ENCODE data around the gene SLC46A1.

- no peak for TF ChIP-seq CTCF (IDR thresholded peaks at IDR 0.05; ENCODE audit: low read length)
- no peak for TF ChIP-seq EZH2 (optimal IDR thresholded peaks at IDR 0.05; ENCODE audit: low read depth, low read length)
- no peak for TF ChIP-seq EZH2phosphoT487 (IDR thresholded peaks at IDR 0.05; ENCODE audit: low read length)
Observed at GRCh38 chr17:28404812-28405570, 1.0 kb downstream of the SLC46A1 start.

Data from MM.1S (cell line).